GM23338 (cell line): Measurements from ENCODE around the gene MAN1C1. TPM values are rescaled to one million over a fixed set of nuclear protein-coding genes. Genes with fewer than 3 reads are reported as not detected.
A peak's percentile ranks its signal among the peaks of the same experiment; 100 is the strongest.

Experiments
- ATAC-seq: fragments of 200-7000 bp; cut with Tn5 transposase; 3 replicates; pipeline ENCODE4 v1.9.1; 2020
- DNase-seq: peaks from one replicate; pipeline ENCODE4 v3.0.0-alpha.2; 2015; ENCODE audit warnings: low spot score
- H2AFZ ChIP-seq: fragments of 200-600 bp; sonication (generic); 2 replicates; pipeline ENCODE4 v1.8.0; 2016; ENCODE audit warnings: antibody characterized with exemption, mild to moderate bottlenecking, moderate library complexity
- H3F3A ChIP-seq: fragments of 200-600 bp; sonication (generic); replicated peaks from 2 replicates; pipeline ENCODE4 v1.8.0; 2017; ENCODE audit warnings: antibody characterized with exemption, mixed run types, low read depth
- H3K27ac ChIP-seq: fragments of 200-600 bp; sonication (generic); 2 replicates; pipeline ENCODE4 v1.6.1; 2016; ENCODE audit warnings: low read depth
- H3K27me3 ChIP-seq: fragments of 200-600 bp; sonication (generic); 2 replicates; pipeline ENCODE4 v1.8.0; 2016; ENCODE audit warnings: mild to moderate bottlenecking, mixed run types, moderate library complexity; ENCODE audit not compliant: insufficient read depth
- H3K36me3 ChIP-seq: fragments of 200-600 bp; sonication (generic); 2 replicates; pipeline ENCODE4 v1.8.0; 2016; ENCODE audit warnings: mild to moderate bottlenecking; ENCODE audit not compliant: insufficient read depth
- H3K4me1 ChIP-seq: fragments of 200-600 bp; sonication (generic); 2 replicates; pipeline ENCODE4 v1.8.0; 2016; ENCODE audit warnings: mild to moderate bottlenecking, moderate library complexity; ENCODE audit not compliant: insufficient read depth
- H3K4me2 ChIP-seq: fragments of 200-600 bp; sonication (generic); 2 replicates; pipeline ENCODE4 v1.7.1; 2017; ENCODE audit warnings: mixed run types
- H3K4me3 ChIP-seq: fragments of 200-600 bp; sonication (generic); 2 replicates; pipeline ENCODE4 v1.6.1; 2016; ENCODE audit warnings: mixed run types
- H3K79me2 ChIP-seq: fragments of 200-600 bp; sonication (generic); replicated peaks from 2 replicates; pipeline ENCODE4 v1.8.0; 2017; ENCODE audit warnings: mild to moderate bottlenecking; ENCODE audit not compliant: insufficient read depth
- H3K9me2 ChIP-seq: fragments of 200-600 bp; sonication (generic); 2 replicates; pipeline ENCODE4 v1.8.0; 2017; ENCODE audit not compliant: insufficient read depth
- H4K20me1 ChIP-seq: fragments of 200-600 bp; sonication (generic); replicated peaks from 2 replicates; pipeline ENCODE4 v1.8.0; 2017; ENCODE audit warnings: mild to moderate bottlenecking; ENCODE audit not compliant: insufficient read depth
- H3K27ac Mint-ChIP-seq: 2 replicates; pipeline ENCODE4 v1.8.0; 2020; ENCODE audit warnings: inconsistent platforms, mild to moderate bottlenecking, moderate library complexity, mixed read lengths
- H3K27me3 Mint-ChIP-seq: 3 replicates; pipeline ENCODE4 v1.8.0; 2022; ENCODE audit warnings: low read depth, mild to moderate bottlenecking, moderate library complexity, mixed read lengths, inconsistent platforms; ENCODE audit not compliant: insufficient read depth, poor library complexity
- H3K36me3 Mint-ChIP-seq: 3 replicates; pipeline ENCODE4 v1.8.0; 2021; ENCODE audit warnings: low read depth, mild to moderate bottlenecking, inconsistent platforms, moderate library complexity, mixed read lengths
- H3K4me1 Mint-ChIP-seq: 3 replicates; pipeline ENCODE4 v1.8.0; 2020; ENCODE audit warnings: mild to moderate bottlenecking, inconsistent platforms, mixed read lengths
- H3K4me3 Mint-ChIP-seq: 3 replicates; pipeline ENCODE4 v1.8.0; 2021; ENCODE audit warnings: moderate library complexity, mild to moderate bottlenecking, inconsistent platforms, mixed read lengths
- H3K9me3 Mint-ChIP-seq: 3 replicates; pipeline ENCODE4 v1.8.0; 2020; ENCODE audit warnings: moderate library complexity, mild to moderate bottlenecking, inconsistent platforms, mixed read lengths
- CREB1 ChIP-seq: fragments of 250-450 bp; sonication (Bioruptor Pico); IDR thresholded peaks from 2 replicates; pipeline ENCODE4 v1.5.0; 2020; ENCODE audit warnings: low read depth, mild to moderate bottlenecking, moderate library complexity
- EZH2 ChIP-seq: fragments of 200-600 bp; sonication (generic); IDR thresholded peaks from one replicate; pipeline ENCODE4 v1.8.0; 2017; ENCODE audit warnings: antibody characterized with exemption, mild to moderate bottlenecking, low read depth; ENCODE audit not compliant: unreplicated experiment
- EZH2phosphoT487 ChIP-seq: fragments of 200-600 bp; sonication (generic); IDR thresholded peaks from one replicate; pipeline ENCODE4 v1.8.1; 2018; ENCODE audit warnings: antibody characterized with exemption; ENCODE audit not compliant: unreplicated experiment
- JUNB ChIP-seq: IDR thresholded peaks from one replicate; pipeline ENCODE4 v1.6.1; 2016; ENCODE audit warnings: antibody characterized with exemption; ENCODE audit not compliant: unreplicated experiment
- NANOG ChIP-seq: IDR thresholded peaks from 2 replicates; pipeline ENCODE4 v1.6.1; 2016; ENCODE audit warnings: antibody characterized with exemption, borderline replicate concordance
- POLR2AphosphoS5 ChIP-seq: IDR thresholded peaks from 2 replicates; pipeline ENCODE4 v1.6.1; 2016; ENCODE audit warnings: antibody characterized with exemption, low read depth
- STAT1 ChIP-seq: IDR thresholded peaks from one replicate; pipeline ENCODE4 v1.6.1; 2016; ENCODE audit warnings: antibody characterized with exemption; ENCODE audit not compliant: unreplicated experiment
- ZNF114 ChIP-seq: fragments of 250-450 bp; sonication (Bioruptor Pico); IDR thresholded peaks from 2 replicates; pipeline ENCODE4 v1.5.0; 2020; ENCODE audit warnings: mild to moderate bottlenecking, moderate library complexity
- ZNF331 ChIP-seq: fragments of 250-450 bp; sonication (Bioruptor Pico); IDR thresholded peaks from 2 replicates; pipeline ENCODE4 v1.5.0; 2020; ENCODE audit warnings: low read depth, mild to moderate bottlenecking, moderate library complexity
- polyA plus RNA-seq: library from polyadenylated mRNA; unstranded; fragments of >200 nt; fragmentation: Nextera tagmentation; extraction: Ambion mirVana; gene quantifications from 2 replicates; pipeline ENCODE4 v1.2.1, GENCODE V29; 2016
- total RNA-seq: library from RNA; depleted of rRNA; stranded (reverse); fragments of >200 nt; shearing (Covaris generic); gene quantifications from 2 replicates; pipeline ENCODE4 v1.2.3, GENCODE V29; 2014
- TF ChIP-seq, protein P1 (sequence below), 2 experiments: fragments of 200-600 bp in 1 of 2; sonication (generic) in 1 of 2; conservative IDR thresholded peaks; 2 replicates each; pipeline versions ENCODE4 v1.5.1 to v1.6.1; 2016 to 2017; ENCODE audit warnings: antibody characterized with exemption in 2 of 2, low read depth in 2 of 2, mild to moderate bottlenecking in 2 of 2, moderate library complexity in 1 of 2
- TF ChIP-seq, protein P2 (sequence below): fragments of 250-450 bp; sonication (Bioruptor Pico); IDR thresholded peaks from 2 replicates; pipeline ENCODE4 v1.5.0; 2020; ENCODE audit warnings: mild to moderate bottlenecking, moderate library complexity
- TF ChIP-seq, protein P3 (sequence below): IDR thresholded peaks from 2 replicates; pipeline ENCODE4 v1.6.1; 2016; ENCODE audit warnings: antibody characterized with exemption
- TF ChIP-seq, protein P4 (sequence below): IDR thresholded peaks from one replicate; pipeline ENCODE4 v1.6.1; 2018; ENCODE audit warnings: antibody characterized with exemption; ENCODE audit not compliant: unreplicated experiment

Gene MAN1C1
- total and polyA plus RNA-seq, 2 experiments from 2014 or later, result 5.4 to 13.6 TPM

DNA sequence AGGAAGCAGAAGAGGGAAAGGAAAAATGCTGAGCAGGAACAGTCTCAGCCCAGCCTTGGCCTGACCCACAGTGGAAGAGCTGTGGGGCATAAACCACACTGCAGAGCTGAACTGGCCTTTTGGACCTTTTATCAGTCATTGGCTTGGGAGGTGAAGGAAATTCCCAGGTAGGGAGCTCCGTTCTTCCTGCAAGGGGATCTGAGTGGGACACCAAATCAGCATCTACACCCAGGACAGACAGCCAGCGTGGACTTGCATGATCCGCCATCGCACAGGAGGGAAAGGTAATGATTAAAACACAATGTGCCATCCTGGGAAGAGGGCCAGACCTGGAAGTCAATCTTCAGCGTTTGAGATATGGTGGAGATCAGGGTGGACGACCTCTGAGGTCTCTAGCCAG, 202.0 kb downstream of the MAN1C1 start:
- peak overlapping the region; percentile 80; the same call in 1 of the 2 replicates for H3K27ac ChIP-seq
- H3K36me3 Mint-ChIP-seq, result peaks cover 11% of the 10 kb centered on the region; the same call in 1 of the 3 replicates
- H4K20me1 ChIP-seq, result 0 out of 2 replicates have a peak, but pooled peaks cover 6% of the 10 kb centered on the region
- H3K79me2 ChIP-seq, result 0 out of 2 replicates have a peak, but pooled peaks cover 2% of the 10 kb centered on the region
- peaks cover 24% of the 10 kb centered on the region for H3K4me1 ChIP-seq
- H3K4me1 Mint-ChIP-seq, result peaks cover 30% of the 10 kb centered on the region
- peak overlapping the region; percentile 22 for H3K27ac Mint-ChIP-seq
- TF ChIP-seq, protein P1, sequence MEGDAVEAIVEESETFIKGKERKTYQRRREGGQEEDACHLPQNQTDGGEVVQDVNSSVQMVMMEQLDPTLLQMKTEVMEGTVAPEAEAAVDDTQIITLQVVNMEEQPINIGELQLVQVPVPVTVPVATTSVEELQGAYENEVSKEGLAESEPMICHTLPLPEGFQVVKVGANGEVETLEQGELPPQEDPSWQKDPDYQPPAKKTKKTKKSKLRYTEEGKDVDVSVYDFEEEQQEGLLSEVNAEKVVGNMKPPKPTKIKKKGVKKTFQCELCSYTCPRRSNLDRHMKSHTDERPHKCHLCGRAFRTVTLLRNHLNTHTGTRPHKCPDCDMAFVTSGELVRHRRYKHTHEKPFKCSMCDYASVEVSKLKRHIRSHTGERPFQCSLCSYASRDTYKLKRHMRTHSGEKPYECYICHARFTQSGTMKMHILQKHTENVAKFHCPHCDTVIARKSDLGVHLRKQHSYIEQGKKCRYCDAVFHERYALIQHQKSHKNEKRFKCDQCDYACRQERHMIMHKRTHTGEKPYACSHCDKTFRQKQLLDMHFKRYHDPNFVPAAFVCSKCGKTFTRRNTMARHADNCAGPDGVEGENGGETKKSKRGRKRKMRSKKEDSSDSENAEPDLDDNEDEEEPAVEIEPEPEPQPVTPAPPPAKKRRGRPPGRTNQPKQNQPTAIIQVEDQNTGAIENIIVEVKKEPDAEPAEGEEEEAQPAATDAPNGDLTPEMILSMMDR (conservative IDR thresholded peaks at IDR 0.05; ENCODE audit: low read depth in 2 of 2), result no peak
- TF ChIP-seq, protein P2, sequence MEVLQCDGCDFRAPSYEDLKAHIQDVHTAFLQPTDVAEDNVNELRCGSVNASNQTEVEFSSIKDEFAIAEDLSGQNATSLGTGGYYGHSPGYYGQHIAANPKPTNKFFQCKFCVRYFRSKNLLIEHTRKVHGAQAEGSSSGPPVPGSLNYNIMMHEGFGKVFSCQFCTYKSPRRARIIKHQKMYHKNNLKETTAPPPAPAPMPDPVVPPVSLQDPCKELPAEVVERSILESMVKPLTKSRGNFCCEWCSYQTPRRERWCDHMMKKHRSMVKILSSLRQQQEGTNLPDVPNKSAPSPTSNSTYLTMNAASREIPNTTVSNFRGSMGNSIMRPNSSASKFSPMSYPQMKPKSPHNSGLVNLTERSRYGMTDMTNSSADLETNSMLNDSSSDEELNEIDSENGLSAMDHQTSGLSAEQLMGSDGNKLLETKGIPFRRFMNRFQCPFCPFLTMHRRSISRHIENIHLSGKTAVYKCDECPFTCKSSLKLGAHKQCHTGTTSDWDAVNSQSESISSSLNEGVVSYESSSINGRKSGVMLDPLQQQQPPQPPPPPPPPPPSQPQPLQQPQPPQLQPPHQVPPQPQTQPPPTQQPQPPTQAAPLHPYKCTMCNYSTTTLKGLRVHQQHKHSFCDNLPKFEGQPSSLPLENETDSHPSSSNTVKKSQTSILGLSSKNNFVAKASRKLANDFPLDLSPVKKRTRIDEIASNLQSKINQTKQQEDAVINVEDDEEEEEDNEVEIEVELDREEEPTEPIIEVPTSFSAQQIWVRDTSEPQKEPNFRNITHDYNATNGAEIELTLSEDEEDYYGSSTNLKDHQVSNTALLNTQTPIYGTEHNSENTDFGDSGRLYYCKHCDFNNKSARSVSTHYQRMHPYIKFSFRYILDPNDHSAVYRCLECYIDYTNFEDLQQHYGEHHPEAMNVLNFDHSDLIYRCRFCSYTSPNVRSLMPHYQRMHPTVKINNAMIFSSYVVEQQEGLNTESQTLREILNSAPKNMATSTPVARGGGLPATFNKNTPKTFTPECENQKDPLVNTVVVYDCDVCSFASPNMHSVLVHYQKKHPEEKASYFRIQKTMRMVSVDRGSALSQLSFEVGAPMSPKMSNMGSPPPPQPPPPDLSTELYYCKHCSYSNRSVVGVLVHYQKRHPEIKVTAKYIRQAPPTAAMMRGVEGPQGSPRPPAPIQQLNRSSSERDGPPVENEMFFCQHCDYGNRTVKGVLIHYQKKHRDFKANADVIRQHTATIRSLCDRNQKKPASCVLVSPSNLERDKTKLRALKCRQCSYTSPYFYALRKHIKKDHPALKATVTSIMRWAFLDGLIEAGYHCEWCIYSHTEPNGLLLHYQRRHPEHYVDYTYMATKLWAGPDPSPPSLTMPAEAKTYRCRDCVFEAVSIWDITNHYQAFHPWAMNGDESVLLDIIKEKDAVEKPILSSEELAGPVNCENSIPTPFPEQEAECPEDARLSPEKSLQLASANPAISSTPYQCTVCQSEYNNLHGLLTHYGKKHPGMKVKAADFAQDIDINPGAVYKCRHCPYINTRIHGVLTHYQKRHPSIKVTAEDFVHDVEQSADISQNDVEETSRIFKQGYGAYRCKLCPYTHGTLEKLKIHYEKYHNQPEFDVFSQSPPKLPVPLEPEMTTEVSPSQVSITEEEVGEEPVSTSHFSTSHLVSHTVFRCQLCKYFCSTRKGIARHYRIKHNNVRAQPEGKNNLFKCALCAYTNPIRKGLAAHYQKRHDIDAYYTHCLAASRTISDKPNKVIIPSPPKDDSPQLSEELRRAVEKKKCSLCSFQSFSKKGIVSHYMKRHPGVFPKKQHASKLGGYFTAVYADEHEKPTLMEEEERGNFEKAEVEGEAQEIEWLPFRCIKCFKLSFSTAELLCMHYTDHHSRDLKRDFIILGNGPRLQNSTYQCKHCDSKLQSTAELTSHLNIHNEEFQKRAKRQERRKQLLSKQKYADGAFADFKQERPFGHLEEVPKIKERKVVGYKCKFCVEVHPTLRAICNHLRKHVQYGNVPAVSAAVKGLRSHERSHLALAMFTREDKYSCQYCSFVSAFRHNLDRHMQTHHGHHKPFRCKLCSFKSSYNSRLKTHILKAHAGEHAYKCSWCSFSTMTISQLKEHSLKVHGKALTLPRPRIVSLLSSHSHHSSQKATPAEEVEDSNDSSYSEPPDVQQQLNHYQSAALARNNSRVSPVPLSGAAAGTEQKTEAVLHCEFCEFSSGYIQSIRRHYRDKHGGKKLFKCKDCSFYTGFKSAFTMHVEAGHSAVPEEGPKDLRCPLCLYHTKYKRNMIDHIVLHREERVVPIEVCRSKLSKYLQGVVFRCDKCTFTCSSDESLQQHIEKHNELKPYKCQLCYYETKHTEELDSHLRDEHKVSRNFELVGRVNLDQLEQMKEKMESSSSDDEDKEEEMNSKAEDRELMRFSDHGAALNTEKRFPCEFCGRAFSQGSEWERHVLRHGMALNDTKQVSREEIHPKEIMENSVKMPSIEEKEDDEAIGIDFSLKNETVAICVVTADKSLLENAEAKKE (CRISPR knock-in tag), result no peak
- TF ChIP-seq EZH2, result no peak
- TF ChIP-seq, protein P3, sequence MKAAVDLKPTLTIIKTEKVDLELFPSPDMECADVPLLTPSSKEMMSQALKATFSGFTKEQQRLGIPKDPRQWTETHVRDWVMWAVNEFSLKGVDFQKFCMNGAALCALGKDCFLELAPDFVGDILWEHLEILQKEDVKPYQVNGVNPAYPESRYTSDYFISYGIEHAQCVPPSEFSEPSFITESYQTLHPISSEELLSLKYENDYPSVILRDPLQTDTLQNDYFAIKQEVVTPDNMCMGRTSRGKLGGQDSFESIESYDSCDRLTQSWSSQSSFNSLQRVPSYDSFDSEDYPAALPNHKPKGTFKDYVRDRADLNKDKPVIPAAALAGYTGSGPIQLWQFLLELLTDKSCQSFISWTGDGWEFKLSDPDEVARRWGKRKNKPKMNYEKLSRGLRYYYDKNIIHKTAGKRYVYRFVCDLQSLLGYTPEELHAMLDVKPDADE, result no peak
- TF ChIP-seq, protein P4, sequence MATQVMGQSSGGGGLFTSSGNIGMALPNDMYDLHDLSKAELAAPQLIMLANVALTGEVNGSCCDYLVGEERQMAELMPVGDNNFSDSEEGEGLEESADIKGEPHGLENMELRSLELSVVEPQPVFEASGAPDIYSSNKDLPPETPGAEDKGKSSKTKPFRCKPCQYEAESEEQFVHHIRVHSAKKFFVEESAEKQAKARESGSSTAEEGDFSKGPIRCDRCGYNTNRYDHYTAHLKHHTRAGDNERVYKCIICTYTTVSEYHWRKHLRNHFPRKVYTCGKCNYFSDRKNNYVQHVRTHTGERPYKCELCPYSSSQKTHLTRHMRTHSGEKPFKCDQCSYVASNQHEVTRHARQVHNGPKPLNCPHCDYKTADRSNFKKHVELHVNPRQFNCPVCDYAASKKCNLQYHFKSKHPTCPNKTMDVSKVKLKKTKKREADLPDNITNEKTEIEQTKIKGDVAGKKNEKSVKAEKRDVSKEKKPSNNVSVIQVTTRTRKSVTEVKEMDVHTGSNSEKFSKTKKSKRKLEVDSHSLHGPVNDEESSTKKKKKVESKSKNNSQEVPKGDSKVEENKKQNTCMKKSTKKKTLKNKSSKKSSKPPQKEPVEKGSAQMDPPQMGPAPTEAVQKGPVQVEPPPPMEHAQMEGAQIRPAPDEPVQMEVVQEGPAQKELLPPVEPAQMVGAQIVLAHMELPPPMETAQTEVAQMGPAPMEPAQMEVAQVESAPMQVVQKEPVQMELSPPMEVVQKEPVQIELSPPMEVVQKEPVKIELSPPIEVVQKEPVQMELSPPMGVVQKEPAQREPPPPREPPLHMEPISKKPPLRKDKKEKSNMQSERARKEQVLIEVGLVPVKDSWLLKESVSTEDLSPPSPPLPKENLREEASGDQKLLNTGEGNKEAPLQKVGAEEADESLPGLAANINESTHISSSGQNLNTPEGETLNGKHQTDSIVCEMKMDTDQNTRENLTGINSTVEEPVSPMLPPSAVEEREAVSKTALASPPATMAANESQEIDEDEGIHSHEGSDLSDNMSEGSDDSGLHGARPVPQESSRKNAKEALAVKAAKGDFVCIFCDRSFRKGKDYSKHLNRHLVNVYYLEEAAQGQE, result no peak
- no peak for TF ChIP-seq ZNF331
- TF ChIP-seq CREB1 (CRISPR knock-in tag), result no peak
- no peak for TF ChIP-seq STAT1
- TF ChIP-seq POLR2AphosphoS5, result no peak
- no peak for TF ChIP-seq EZH2phosphoT487
- no peak for TF ChIP-seq ZNF114
- TF ChIP-seq JUNB, result no peak
- no peak for TF ChIP-seq NANOG
- no peaks in the 10 kb centered on the region for H3K36me3 ChIP-seq
- H2AFZ ChIP-seq, result no peak overlapping the region
- H3K4me3 Mint-ChIP-seq, result peak overlapping the region; percentile 100
- no peaks in the 10 kb centered on the region for H3K9me3 Mint-ChIP-seq
- peak overlapping the region; percentile 94 for H3K4me3 ChIP-seq
- H3K27me3 ChIP-seq, result peaks cover 13% of the 10 kb centered on the region
- peak overlapping the region; percentile 99 for H3K4me2 ChIP-seq
- DNase-seq, result no peak
- no peak for ATAC-seq
- peaks cover 19% of the 10 kb centered on the region for H3K27me3 Mint-ChIP-seq
- H3K9me2 ChIP-seq, result no peaks in the 10 kb centered on the region
- peaks cover 18% of the 10 kb centered on the region for H3F3A ChIP-seq
